Measurements from ENCODE around the gene CACNA1D.

The CACNA1D gene

DNA sequence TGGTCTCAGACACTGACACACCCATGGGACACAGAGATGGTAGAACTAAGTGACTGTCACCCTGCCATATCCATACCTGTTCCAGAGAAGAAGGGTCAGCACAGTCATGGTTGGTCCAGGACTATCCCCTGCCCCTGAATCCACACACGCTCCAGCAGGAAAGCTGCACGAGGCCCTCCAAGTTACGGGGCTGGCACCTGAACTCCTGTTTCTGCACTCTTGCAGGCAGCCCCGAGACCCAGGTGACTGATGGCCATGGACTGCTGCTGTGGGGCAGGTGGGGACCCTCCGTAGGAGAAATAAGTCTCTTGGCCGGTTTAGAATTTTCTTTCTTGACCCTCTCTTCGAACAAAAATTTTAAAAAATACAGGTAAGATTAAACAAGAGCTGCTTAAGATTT, 321.2 kb downstream of the CACNA1D start:
- no peak for DNase-seq

DNA sequence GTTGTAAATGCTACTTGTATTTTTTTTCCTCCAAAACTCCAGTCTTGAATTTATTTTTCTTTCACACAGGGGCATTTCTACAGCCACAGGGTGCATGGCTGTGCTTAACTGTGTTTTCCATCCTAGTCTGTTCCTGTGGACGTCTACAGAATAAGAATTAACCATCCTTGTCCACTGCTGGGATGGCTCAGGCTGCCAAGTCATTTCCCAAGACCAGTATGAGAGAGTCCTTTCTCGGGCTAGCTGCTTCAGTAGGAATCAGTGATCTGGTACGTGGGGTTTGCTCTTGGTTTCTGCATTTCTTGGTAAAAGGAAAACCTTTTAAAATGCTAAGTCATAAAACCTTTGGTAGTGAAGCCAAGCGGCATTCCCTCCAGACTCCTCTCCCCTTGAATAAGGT, 322.0 kb downstream of the CACNA1D start:
- no peak for DNase-seq

DNA sequence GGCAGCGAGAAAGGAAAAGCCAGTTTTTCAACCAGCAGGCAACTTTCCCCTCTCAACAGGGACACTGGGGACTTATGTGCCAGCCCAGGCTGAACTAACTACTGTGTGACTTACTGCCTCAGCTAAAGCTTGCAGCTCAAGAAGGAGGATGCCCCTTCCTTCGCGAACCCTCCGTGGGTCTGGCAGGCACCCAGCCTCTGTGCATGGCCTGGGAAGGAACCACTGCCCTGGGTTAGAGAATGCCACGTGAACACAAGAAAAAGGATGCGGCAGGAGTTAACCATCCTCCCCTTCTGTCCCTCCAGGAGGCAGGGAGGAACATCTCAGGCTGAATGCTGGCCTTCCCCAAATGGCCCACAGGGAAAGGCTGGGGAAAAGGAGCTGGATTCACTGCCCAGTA, 322.8 kb downstream of the CACNA1D start:
- no peak for DNase-seq

DNA sequence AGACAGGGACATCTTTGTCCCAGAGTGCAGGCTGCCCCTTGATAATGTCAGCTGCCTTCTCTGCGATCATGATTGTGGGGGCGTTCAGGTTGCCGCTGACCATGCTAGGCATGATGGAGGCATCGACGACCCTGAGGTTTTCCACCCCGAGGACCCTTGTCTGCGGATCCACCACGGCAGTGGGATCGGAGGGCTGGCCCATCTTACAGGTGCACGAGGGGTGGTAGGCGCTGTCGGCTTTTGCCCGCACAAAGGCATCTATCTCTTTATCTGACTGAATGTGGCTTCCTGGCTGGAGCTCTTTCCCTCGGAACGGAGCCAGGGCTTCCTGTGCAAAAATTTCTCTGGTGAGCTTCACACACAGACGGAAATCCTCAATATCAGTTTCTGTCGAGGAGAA, 323.4 kb downstream of the CACNA1D start:
- no peak for DNase-seq

DNA sequence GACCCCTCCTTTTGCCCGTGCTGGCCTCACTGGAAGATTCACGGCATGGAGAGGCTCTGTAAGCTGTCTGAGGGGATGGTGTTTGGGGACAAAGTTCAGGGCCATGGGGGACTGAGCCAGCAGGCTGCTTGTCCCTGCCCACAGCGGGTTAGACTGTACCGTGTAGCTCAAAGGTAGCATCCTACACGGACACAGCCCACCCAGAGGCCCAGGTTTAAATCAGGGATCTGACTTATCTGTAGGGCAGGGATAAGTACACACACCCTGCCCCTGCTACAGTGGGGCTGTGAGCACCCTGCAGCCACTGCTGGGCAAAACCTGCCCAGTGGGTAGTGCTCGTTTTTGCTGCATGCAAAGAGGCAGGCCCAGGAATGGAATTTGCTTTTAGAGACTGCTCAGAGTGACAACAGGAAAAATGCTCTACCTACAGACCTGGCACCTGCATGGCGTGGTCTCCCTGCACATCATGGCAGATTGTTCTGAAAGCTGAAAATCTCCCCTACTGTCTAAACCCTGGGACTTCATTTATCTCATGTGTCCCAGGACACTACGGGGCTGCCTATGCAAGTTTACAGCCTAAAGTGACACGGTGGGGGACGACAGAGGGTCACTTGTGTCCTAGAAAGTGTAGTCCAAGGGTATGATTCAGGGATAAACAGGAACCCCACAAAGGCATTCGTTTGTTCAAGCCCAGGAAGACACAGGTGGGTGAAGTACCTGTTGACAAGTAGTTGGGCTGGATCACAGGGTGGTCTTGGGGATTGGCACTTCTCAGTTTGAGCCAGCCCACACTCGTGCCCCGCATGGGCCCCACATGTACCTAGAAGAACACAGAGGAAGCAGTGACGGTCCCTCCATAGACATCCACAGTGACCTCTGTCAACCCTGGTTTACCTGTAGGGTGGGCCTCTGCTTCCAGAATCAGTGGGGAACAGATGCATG, 324.1 kb downstream of the CACNA1D start:
- no peak for DNase-seq

DNA sequence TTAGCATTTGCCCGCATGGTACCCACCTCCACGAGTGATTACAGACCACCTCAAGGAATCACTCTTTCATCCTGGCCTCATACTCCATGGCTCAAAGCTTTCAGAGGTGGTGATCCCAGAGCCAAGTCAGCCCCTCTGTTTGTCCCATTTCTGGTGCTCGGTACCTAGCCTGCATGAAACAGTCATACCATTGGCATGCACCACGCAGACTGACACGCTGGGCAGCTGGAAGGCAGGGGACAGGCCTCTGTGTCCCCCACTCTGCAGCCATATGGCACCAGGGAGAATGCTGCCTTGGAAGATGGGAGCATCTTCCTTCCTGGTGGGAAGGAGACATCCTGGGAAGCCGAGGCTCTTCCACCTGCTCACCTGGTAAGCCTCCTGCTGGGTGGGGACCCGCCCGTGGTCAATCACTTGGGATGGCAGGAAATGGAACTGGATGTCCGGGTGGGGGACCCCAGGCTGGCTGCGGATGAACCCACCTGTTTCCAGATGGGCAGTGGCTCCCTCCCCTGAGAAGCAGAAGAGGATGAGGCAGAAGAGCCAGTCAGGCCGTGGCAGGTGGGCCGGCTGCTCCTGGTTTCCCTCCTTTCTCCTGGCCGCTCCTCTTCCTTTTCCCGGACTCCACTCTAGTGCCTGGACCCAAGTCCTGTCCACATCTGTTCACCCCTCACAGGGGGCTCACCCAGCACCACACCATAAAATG, 324.9 kb downstream of the CACNA1D start:
- DNase-seq: no peak

DNA sequence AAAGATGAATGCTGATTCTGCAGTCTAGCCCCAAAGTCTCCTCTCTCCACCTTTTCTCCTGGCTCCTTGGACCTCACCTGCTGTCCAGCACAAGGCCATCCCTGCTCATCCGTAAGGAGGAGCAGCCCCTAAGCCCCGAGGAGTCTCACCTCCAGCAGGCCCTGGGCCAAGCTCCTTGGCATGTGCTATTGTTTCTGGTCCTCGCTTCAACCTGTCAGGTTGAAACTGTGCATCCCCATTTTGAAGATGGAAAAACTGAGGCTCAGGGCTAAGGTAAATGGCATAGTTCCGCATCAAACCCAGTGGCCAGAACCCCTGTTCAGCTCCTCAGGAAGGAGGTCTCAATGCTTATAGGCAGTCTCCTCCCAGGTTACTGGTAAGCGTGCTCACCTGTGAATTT, 325.7 kb downstream of the CACNA1D start:
- DNase-seq: no peak

DNA sequence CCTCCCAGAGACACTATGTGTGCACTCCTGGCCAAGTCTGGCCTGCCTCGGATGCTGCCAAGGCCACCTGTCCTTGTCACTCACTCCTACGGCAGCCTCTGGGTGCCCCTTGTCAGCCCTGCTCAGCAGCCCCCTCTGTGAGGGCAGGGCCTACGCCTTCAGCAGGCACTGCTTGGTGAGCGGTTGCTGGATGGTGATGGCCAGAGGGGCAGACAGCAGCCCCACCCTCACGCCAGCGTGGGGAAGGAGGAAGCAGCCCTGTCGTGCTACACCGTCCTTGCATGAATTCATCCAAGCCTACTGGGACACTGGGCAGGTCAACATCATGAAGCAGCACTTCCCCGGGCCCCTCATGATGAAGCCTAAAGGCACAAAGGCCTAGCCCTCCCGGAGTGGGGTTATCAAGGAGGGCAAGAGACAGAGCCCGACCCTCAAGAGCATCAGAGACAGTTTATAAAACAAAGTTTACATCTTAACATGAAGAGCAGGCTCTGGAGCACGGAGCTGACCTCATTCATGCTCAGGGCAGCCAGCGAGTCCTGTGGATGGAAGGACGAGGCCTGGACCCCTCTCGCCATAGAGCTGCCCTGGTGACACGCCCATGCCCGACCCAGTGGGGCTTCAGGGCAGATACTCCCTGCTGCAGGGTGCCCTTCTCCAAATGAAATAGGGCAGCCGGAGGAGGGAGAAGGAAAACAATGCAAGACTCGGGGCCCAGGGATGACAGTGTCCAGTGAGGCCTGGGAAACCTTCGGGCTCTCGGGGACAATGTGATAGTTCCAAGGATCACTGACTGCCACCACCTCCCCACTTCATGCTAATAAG, 326.6 kb downstream of the CACNA1D start:
- no peak for DNase-seq

DNA sequence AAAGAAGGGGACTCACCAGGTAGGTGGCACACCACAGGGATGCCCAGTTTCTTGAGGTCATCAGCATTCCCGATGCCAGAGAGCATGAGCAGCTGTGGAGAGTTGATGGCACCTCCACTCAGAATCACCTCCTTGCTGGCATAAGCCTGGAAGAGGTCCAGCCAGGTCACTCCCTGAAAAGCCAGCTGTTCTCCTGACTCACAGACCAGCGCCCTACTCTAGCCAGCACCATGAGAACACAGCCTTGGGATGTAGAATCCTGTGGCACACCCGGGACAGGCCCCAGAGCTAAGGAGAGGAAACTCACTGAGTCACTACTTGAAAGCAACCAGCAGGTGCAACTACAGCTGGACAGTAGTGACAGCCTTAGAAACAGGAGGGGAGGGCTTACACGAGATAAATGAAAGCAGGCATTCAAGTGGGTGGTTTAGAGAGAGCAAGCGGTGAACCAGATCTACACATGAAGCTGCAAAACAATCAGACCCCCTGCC, 327.3 kb downstream of the CACNA1D start:
- no peak for DNase-seq

DNA sequence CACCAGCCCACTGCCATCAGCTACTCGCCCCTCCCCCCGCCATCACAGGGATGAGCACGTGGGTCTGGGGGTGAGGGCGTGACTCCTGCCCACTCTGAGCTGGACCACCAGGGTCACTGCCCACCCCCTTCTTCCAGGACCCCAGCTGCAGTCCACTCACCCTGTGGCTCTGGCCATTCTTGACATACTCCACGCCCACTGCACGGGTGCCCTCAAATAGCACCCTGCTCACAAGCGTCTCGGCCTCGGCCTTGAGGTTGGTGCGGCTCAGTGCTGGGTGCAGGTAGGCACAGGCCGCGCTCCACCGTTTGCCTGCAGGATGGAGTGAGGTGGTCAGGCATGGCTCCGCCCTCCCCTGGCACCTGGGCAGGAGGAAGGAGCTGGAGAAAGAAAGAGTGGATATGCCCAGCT, 327.9 kb downstream of the CACNA1D start:
- no peak for DNase-seq

DNA sequence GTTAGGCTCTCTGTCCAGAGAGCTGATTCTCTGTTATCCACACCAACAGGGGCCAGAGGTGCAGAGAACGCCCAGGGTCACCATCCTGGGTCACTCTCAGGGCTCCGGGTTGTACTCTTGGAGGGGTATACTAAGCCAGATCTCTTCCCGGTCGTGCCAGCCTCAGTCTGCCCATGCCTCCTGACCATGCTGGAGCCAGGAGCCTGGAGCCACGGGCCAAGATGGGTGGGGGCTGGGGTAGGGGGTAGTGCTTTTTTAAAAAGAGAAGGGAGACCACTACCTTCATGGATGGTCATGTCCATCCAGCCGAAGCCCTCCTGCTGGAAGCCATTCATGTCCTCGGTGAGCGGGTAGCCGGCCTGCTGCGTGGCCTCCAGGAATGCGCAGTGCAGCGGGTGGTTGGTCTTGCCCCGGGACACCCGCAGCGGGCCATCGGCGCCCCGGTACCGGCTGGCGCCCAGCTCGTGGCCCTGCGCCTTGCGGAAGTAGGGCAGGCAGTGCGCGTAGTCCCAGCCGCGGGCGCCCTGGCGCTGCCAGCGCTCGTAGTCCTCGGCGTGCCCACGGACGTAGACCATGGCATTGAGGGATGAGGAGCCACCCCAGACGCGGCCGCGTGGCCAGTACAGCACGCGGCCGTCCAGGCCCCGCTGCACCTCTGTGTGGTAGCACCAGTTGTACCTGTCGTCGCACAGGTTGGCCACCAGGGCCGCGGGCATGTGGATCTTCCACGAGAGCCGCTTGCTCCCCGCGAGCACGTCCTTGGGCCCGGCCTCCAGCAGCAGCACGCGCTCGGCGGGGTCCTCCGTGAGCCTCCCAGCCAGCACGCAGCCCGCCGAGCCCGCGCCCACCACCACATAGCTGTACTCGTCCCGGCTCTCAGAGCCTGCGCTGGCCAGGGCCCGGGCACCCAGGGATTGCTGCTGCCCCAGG, 328.9 kb downstream of the CACNA1D start:
- no peak for DNase-seq

DNA sequence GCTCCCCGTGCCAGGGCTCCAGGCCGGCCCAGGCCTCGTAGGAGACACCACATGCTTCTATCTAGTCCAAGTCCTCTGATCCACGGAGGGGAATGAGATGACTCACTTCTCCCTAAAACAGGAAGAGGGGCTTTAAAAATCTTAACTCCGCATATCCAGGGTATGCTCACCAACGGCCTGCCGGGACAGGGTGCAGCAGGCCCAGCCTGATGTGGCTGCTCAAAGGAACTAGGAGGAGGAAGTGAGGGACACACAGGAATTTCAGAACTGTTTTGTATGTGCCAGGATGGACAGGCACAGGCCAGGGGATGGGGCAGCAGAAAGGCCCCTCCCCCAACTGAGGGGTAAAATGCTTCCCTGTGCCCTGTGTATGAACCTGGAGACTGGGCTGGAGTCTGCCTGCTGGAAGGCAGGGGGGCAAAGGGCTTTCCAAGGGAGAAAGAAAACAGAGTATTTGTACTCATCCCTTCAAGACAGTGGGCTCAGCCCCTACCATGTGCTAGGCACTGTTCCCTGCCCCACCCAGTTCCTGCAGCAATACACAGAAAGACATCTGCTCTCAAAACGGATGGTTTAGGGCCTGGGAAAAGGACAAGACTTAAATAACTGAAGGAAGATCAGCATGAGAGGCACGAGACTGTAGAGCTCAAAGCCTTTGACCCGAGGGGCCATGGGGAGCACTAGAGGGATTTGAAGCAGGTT, 329.7 kb downstream of the CACNA1D start:
- DNase-seq: no peak

DNA sequence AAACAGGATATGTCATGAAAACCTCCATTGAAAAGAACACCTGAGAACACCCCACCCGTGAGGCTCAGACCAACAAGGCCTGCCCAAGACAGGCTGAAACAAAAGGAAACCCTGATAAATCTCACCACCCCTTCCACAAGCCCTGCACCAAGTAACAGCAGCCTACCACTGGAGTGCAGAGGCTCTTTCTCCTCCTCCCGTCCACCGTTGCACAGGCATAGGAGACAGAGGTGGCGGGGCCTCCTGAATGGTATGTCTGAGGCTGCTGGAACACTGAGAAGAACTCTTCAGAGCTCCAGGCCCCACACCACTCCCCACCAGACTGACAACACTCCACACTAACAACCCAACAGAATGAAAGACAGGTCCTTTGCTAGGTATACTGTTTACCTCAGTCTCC, 330.4 kb downstream of the CACNA1D start:
- DNase-seq: no peak

DNA sequence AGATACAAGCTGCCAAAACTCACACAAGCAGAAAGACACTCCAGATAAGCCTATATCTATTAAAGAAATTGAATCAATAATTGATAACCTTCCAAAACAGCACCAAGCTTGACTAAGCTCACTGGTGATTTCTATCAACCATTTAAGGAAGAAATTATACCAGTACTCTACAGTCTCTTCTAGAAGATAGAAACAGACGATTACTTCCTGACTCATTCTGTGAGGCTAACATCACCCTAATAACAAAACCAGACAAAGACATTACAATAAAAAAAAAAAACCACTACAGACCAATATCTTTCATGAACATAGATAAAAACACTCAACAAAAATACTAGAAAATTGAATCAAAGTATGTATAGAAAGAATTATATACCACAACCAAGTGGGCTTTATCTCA, 331.6 kb downstream of the CACNA1D start:
- DNase-seq: no peak

DNA sequence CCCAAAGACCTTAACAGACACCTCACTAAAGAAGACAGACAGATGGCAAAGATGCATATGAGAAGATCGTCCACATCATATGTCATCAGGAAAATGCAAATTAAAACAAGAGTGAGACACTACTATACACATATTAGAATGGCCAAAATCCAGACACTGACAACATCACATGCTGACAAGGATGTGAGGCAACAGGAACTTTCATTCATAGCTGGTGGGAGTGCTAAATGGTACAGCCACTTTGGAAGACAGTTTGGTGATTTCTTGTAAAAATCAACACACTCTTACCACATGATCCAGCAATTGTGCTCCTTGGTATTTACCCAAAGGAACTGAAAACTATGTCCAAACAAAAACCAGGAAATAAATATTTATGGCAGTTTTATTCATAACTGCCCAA, 334.2 kb downstream of the CACNA1D start:
- no peak for DNase-seq

DNA sequence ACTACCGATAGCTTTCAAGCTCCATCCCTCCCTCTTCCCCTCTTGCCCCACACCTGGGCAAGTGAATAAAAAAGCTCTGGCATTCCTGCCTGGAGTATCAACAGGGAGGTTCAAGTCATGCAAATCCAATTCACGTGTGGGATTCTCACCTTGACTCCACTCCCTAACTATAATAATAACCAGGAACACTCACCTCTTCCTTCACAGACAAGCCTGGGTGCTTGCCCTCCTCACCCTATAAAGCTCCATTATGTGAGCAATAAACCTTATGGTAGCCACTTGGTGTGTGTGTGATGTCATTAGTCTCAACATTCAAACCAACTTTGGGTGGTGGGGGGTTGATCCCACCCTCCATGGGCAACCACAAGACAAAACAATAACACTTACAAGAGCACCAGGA, 335.2 kb downstream of the CACNA1D start:
- DNase-seq: no peak

DNA sequence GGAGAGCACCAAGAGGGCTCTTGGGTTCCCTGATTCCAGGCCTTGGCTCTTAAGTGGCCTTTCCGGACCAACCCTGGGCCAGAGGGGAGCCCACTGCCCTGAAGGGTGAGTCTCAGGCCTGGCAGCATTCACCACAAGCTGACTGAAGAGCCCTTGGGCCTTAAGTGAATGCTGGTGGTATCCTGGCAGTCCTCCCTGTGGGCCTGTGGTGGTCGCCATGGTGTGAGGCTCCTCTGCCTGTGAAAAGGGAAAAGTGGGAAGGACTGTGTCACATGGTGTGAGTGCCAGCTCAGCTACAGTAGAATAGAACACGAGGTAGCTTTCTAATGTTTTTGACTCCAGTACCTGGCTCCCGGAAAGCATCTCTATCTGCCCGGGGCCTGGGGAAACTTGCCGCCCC, 336.5 kb downstream of the CACNA1D start:
- DNase-seq: no peak

DNA sequence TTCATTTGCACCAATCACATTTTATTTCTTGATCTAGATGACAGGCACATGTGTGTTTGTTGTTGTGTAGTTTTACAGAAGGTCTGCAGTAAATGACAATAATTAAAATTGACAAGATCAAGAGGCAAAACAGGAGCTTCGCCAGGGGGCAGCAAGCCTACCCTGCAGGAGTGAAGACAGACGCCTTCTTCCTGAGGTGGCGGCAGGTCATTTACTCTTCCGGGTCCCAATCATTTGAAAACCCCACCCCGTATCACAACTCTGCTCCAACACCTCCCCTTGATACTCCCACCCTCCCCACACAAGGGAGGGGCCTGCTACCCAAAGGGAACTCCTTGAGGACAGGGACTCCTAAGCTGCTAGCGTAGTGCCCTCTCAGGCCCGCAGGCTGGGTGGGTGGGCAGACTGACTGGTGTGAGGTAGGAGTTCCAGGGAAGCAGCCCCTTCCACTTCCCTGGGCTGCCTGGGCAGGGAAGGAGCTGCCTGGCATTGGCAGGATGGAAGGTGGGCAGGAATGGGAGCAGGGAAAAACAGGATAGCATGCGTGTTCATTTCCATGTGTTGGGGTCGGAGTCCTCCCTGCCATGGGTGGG, 338.7 kb downstream of the CACNA1D start:
- DNase-seq: no peak

DNA sequence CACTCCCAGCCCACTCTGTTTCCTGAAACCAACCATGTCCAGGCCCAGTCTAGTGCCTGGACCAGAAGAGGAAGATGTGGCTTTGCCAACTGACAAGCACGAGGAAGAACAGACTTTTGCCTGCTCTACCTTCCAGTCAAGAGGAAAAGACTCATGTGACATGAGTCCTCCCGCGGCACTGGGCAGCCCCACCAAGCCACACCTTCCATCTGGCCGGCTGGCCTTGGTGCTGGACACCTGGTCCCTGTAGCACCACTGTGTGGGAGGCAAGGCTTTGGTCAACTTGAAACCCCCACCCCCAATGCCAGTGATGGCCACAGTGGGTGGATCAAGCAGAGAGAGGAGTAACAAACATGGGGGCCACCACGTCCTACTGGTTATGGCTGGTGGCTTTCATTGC, 339.3 kb downstream of the CACNA1D start:
- DNase-seq: no peak

DNA sequence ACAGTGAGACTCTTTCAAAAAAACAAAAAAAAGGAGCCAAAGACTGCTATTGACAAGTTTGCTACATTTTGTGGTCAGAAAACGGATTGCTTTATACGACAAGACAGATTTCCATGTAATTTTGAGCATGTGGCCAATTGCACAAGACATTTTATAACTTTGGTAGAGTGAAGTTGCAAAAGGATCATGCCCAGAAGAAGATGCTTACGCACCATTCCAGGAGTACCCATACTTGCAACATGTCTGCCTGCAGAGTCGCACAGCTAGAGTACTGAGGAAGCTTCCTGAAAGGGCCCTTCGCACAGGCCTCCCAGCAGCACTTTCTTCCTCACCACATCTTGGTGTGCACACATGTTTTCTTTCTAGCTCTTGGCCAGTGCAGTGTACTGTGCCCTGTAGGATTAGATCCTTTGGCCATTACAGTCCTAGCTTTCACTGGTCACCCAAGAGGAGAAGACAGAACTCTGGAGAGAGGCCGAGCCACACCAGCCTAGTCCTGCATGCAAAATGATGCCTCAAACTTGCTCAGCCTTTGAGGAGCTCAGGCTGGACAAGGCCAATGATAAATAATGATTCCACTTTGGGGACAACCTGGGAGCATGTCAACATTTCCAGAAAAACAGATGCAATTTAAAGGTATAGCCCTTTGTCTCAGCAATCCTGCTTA, 340.2 kb downstream of the CACNA1D start:
- DNase-seq: no peak
